ENCODE data around the gene SAMSN1.

- TF ChIP-seq CTCF (IDR thresholded peaks at IDR 0.05) (no peak), POLR2A (IDR thresholded peaks at IDR 0.05) (no peak)
Observed at GRCh38 chr21:14500873-14501272, 45.2 kb downstream of the SAMSN1 start.

All from adrenal gland (tissue), 5 donors.